Muscle layer of colon (tissue), 2 donors: ENCODE measurements around the gene CLEC3B.
A peak's percentile ranks its signal among the peaks of the same experiment; 100 is the strongest.
"Not testable (repeated sequence)": the region's sequence is repeated elsewhere in the genome, so short reads cannot be mapped to it uniquely, and the experiment has no call there.

ENCODE experiments used
- H3K27ac ChIP-seq: one replicate; pipeline ENCODE4 v1.7.0; 2013; ENCODE audit warnings: low read depth, mild to moderate bottlenecking, low read length, moderate library complexity
- H3K27me3 ChIP-seq, 2 donors: one replicate each; pipeline ENCODE4 v1.7.0; 2013; ENCODE audit warnings: low read length in 2 of 2, mild to moderate bottlenecking in 2 of 2; ENCODE audit not compliant: insufficient read depth in 2 of 2, control insufficient read depth in 1 of 2
- H3K36me3 ChIP-seq: one replicate; pipeline ENCODE4 v1.7.0; 2013; ENCODE audit warnings: mild to moderate bottlenecking, low read length; ENCODE audit not compliant: insufficient read depth
- H3K4me1 ChIP-seq: one replicate; pipeline ENCODE4 v1.7.0; 2013; ENCODE audit warnings: mild to moderate bottlenecking, low read length; ENCODE audit not compliant: insufficient read depth
- H3K4me3 ChIP-seq, 2 donors: one replicate each; pipeline ENCODE4 v1.7.0; 2013; ENCODE audit warnings: low read length in 2 of 2, low read depth in 1 of 2, mild to moderate bottlenecking in 1 of 2, moderate library complexity in 1 of 2
- H3K9ac ChIP-seq: one replicate; pipeline ENCODE4 v1.7.0; 2013; ENCODE audit warnings: low read length
- H3K9me3 ChIP-seq: one replicate; pipeline ENCODE4 v1.7.0; 2013; ENCODE audit warnings: mild to moderate bottlenecking, low read length
- donor health status: abdominal sarcoma.
- donor health status: Adenocarcinoma of cecum.

The CLEC3B gene

DNA sequence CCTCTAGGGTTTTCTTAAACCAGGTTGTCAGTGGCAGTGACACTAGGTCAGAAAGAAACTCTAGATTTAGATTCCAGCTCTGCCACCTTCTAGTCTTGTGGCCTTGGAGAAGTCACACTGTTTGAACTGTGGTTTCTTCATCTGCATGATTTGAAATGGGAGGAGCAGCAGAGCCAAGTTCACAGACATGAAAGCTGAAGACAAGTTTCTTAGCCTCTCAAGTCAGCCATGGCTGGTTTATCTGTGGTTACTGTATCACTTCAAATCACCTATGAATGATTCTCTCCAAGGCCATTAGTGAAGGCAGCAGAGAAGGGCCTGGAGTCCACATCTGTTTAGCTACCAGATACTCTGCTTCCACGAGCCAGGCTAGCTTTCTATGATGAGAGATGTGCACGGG lies 15.6 kb downstream of the CLEC3B start:
- H3K27ac ChIP-seq: no peak overlapping the region
- no peaks in the 10 kb centered on the region for H3K36me3 ChIP-seq
- H3K9me3 ChIP-seq: no peaks in the 10 kb centered on the region

DNA sequence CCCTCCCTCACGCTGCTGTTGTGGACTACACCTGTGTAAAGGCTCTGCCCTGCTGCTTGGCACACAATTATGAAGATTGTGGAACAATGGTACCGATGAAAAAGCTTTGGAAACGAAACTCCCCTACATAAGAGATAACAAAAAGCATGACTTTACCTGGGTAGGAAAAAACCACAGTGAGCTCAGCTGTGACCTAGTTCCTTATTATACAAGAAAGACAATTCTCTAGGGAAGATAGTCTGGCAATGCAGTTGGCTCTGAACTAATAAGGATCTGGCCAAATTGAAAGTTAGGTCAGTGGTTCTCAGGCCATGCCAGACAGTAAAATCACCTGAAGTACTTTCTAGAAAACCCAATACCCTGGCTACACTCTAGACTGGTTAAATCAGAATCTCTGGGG lies 16.1 kb downstream of the CLEC3B start:
- Histone ChIP-seq H3K27me3 (no peaks in the 10 kb centered on the region), H3K27ac (no peak overlapping the region), H3K9ac (no peak overlapping the region), H3K4me3 (no peak overlapping the region), H3K9me3 (no peaks in the 10 kb centered on the region), H3K4me1 (peaks cover 19% of the 10 kb centered on the region), H3K36me3 (no peaks in the 10 kb centered on the region)

More for the DNA sequence above, 15.6 kb downstream of the CLEC3B start:
- Histone ChIP-seq H3K27me3 (no peaks in the 10 kb centered on the region), H3K4me3 (no peak overlapping the region), H3K4me1 (peaks cover 24% of the 10 kb centered on the region), H3K9ac (no peak overlapping the region)

GRCh38 chr3:45043728-45044299 lies 17.7 kb downstream of the CLEC3B start:
- H3K36me3 ChIP-seq: no peaks in the 10 kb centered on the region
- no peak overlapping the region for H3K9ac ChIP-seq
- no peak overlapping the region for H3K4me3 ChIP-seq
- H3K27me3 ChIP-seq: no peaks in the 10 kb centered on the region
- H3K9me3 ChIP-seq: no peaks in the 10 kb centered on the region
- no peak overlapping the region for H3K27ac ChIP-seq
- H3K4me1 ChIP-seq: peaks cover 11% of the 10 kb centered on the region

GRCh38 chr3:45048244-45048643 lies 22.1 kb downstream of the CLEC3B start:
- no peak overlapping the region for H3K27ac ChIP-seq
- H3K9ac ChIP-seq: no peak overlapping the region
- H3K36me3 ChIP-seq: no peaks in the 10 kb centered on the region
- H3K27me3 ChIP-seq: no peaks in the 10 kb centered on the region
- H3K4me3 ChIP-seq: no peak overlapping the region
- no peaks in the 10 kb centered on the region for H3K9me3 ChIP-seq
- H3K4me1 ChIP-seq: no peaks in the 10 kb centered on the region

DNA sequence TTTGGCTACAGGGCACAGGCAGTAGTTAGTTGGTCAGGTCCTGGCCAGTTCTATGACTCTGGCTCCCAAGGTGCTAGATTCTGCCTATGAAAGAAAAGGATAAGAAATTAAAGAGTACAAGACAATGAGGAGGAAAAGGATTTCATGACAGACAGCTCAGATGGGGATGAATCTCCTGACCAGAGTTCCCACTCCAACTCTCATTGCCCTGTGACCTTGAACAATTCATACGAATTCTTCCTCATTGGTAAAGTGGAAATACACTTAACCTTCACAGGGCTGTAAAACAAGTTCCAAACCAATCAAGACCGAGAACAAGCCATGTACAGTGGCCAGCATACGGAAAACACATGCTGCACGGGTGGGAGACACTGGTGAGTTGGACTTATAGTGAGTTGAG lies 23.7 kb downstream of the CLEC3B start:
- no peaks in the 10 kb centered on the region for H3K27me3 ChIP-seq
- no peaks in the 10 kb centered on the region for H3K36me3 ChIP-seq
- H3K9ac ChIP-seq: no peak overlapping the region
- no peak overlapping the region for H3K27ac ChIP-seq
- no peaks in the 10 kb centered on the region for H3K9me3 ChIP-seq
- peaks cover 7% of the 10 kb centered on the region for H3K4me1 ChIP-seq
- H3K4me3 ChIP-seq: no peak overlapping the region

DNA sequence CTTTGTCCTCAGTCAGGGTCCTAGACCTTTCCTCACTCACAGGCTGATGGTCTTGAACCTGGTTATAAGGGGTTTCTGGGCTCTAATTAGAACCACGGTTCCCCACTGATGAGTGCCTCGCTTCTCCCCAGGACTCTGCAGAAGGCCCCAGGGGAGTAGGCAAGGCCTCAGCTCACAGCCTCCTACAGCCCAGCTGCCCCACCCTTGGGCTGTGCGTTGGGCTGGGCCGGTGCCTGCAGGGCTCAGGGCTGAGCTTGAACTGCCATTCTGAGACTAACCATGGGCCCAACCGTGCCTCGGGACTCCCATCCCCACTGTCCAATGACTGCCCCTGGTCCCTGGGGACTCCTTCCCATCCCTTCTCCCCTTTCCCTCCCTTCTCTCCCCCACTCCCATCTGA lies 25.6 kb downstream of the CLEC3B start:
- Histone ChIP-seq H3K36me3 (no peaks in the 10 kb centered on the region), H3K9me3 (no peaks in the 10 kb centered on the region), H3K4me1 (peaks cover 11% of the 10 kb centered on the region), H3K27ac (no peak overlapping the region), H3K9ac (no peak overlapping the region), H3K4me3 (no peak overlapping the region), H3K27me3 (no peaks in the 10 kb centered on the region)

- H3K9ac ChIP-seq, H3K27ac ChIP-seq, H3K4me3 ChIP-seq, H3K27me3 ChIP-seq, H3K9me3 ChIP-seq, H3K36me3 ChIP-seq: not testable (repeated sequence)
- H3K4me1 ChIP-seq: peaks cover 20% of the 10 kb centered on the region
Observed at GRCh38 chr3:45053805-45054195, 27.7 kb downstream of the CLEC3B start.

GRCh38 chr3:45054196-45054857 lies 28.2 kb downstream of the CLEC3B start:
- Histone ChIP-seq H3K9me3 (no peaks in the 10 kb centered on the region), H3K4me1 (peaks cover 20% of the 10 kb centered on the region), H3K4me3 (no peak overlapping the region), H3K27ac (no peak overlapping the region), H3K27me3 (no peaks in the 10 kb centered on the region), H3K36me3 (no peaks in the 10 kb centered on the region), H3K9ac (no peak overlapping the region)

DNA sequence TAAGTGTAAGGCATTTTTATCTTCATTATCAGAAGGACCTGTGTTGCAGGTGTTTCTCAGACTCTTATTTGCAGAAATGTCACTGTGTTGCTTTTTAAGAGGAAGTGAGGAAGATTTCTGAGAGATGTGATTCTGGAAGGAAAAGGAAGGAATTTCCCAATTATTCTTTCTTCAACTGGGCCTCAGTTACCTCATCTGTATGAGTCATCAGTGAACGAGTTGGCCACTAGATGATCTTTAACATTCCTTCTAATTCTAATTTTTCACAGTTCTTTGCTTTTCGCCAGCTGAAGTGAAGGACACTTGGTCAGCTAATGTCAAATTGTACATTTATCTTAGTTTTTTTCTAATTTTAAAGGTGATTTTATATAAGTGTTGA lies 28.9 kb downstream of the CLEC3B start:
- no peaks in the 10 kb centered on the region for H3K36me3 ChIP-seq
- no peak overlapping the region for H3K9ac ChIP-seq
- H3K9me3 ChIP-seq: no peaks in the 10 kb centered on the region
- no peaks in the 10 kb centered on the region for H3K27me3 ChIP-seq
- H3K27ac ChIP-seq: no peak overlapping the region
- no peak overlapping the region for H3K4me3 ChIP-seq
- H3K4me1 ChIP-seq: peaks cover 20% of the 10 kb centered on the region

GRCh38 chr3:45055411-45056143 lies 29.5 kb downstream of the CLEC3B start:
- no peaks in the 10 kb centered on the region for H3K36me3 ChIP-seq
- no peaks in the 10 kb centered on the region for H3K9me3 ChIP-seq
- H3K4me3 ChIP-seq: no peak overlapping the region
- no peak overlapping the region for H3K27ac ChIP-seq
- H3K9ac ChIP-seq: no peak overlapping the region
- H3K27me3 ChIP-seq: no peaks in the 10 kb centered on the region
- H3K4me1 ChIP-seq: peaks cover 20% of the 10 kb centered on the region

DNA sequence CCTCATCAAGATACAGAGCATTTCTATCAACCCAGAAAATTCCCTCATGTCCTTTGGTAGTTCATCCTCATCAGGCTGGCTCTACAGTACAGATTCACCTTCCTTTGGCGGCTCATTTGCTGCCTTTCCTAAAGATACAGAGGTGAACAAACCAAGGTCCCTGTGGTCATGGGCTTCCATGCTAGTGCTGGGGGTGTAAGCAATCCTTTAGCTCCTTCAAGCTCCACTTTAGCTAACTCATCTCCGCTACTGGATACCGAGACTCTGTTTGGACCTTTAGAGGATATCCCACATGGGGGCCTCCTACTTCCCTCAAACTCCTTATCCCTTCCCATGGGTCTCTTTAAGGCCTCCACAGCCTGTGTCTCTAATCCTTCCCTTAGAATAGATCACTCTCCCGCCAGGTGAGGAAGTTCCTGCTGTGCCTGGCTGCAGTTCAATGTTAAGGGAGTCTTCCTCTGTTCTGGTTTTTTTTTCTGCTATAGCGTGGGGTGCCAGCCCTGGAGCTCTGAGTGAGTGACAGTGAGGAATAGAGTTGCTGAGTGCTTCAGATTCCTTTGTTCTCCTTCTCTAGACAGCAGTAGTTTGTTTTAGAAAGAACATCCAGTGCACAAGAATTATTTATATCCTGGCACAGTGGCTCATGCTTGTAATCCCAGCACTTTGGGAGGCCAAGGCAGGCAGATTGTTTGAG lies 30.7 kb downstream of the CLEC3B start:
- Histone ChIP-seq H3K4me1 (peaks cover 20% of the 10 kb centered on the region), H3K27ac (no peak overlapping the region), H3K36me3 (no peaks in the 10 kb centered on the region), H3K9ac (peak overlapping the region; percentile 3), H3K4me3 (no peak overlapping the region), H3K9me3 (no peaks in the 10 kb centered on the region), H3K27me3 (no peaks in the 10 kb centered on the region)
